Fibroblast of villous mesenchyme (primary cell): ENCODE data around the gene TGFBR3. TPM values are rescaled to one million over a fixed set of nuclear protein-coding genes. Genes with fewer than 3 reads are reported as not detected.
A peak's percentile ranks its signal among the peaks of the same experiment; 100 is the strongest.
"Not testable (repeated sequence)": the region's sequence is repeated elsewhere in the genome, so short reads cannot be mapped to it uniquely, and the experiment has no call there.

Experiments
- DNase-seq: peaks from one replicate; pipeline ENCODE4 v3.0.0-alpha.2; 2010; ENCODE audit warnings: low read depth
- H3K4me3 ChIP-seq: 2 replicates; pipeline ENCODE4 v1.5.1; 2011; ENCODE audit warnings: low read depth, mild to moderate bottlenecking, low read length
- CTCF ChIP-seq: IDR thresholded peaks from 2 replicates; pipeline ENCODE4 v1.5.1; 2012; ENCODE audit warnings: low read depth, mild to moderate bottlenecking, low read length; ENCODE audit not compliant: insufficient read depth
- total RNA-seq: library from RNA; depleted of rRNA; stranded (reverse); fragments of >200 nt; gene quantifications from 2 replicates; pipeline ENCODE4 v1.2.3, GENCODE V29; 2012

Gene TGFBR3
- total RNA-seq, 1 donor: 17.7 TPM

GRCh38 chr1:91843843-91844242, 42.1 kb downstream of the TGFBR3 start:
- TF ChIP-seq CTCF: no peak
- DNase-seq: no peak
- H3K4me3 ChIP-seq: no peak overlapping the region

DNA sequence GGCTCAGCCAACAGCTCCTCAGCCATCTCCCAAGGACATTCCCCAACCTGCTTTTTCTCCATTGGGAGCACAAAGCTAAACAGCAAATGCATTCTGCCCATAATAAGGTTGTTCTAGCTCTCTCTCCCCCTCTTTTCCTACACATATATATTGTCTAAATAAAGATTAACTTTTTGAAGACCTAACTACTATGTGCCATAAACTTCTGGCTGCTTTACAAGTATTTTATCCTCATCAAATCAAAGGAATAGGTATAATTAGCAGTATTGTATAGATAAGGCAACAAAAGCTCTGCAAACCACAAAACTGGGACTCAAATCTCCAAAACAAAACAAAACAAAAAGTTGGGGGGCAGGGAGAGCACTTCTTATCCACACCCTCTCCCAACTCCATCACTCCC, 43.4 kb downstream of the TGFBR3 start:
- DNase-seq: no peak
- no peak overlapping the region for H3K4me3 ChIP-seq
- TF ChIP-seq CTCF: no peak

GRCh38 chr1:91842056-91842455, 43.9 kb downstream of the TGFBR3 start:
- TF ChIP-seq CTCF: no peak
- peak; percentile 87 for DNase-seq
- no peak overlapping the region for H3K4me3 ChIP-seq

DNA sequence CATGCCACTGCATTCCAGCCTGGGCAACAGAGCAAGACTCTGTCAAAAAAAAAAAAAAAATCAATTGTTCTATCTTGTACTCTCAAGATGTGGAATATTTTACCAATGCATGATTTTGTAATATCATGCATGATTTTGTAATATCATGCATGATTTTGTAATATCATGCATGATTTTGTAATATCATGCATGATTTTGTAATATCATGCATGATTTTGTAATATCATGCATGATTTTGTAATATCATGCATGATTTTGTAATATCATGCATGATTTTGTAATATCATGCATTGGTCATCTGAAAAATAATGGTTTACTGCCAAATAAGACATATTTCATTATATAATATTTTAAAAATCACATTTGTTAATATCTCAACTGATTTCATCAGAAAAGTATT, 45.7 kb downstream of the TGFBR3 start:
- not testable (repeated sequence) for DNase-seq, H3K4me3 ChIP-seq

DNA sequence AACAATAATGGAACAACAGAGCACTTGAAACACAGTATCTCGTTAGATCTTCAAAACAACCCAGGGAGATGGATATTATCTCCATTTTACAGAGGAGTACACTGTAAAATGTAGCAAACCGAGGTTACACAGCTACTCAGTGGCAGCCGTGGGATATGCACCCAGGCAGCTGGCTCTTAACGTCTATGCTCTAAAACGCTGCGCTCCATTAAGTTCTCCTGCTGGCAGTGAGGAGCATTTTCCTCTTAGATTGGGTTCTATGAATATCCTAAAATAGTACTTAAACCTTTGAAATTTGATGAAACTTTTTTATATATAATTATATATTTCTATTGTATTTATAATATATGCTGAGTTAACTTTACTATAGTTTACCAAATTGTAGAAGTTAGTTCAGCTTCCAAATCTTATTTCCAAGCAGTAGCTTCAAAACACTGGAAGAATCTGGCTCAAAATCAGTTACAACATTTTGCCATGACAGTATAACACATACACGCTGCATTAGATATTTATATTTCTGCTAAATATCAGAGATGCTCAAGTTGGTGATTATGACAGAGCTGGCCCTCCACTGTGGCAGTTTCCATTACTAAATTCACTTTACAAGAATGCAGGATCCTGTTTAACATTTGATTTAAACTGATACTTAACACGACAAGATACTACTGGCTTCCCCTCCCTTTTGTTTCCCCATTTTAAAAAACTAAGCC, 49.5 kb downstream of the TGFBR3 start:
- no peak for DNase-seq
- H3K4me3 ChIP-seq: no peak overlapping the region
- no peak for TF ChIP-seq CTCF

DNA sequence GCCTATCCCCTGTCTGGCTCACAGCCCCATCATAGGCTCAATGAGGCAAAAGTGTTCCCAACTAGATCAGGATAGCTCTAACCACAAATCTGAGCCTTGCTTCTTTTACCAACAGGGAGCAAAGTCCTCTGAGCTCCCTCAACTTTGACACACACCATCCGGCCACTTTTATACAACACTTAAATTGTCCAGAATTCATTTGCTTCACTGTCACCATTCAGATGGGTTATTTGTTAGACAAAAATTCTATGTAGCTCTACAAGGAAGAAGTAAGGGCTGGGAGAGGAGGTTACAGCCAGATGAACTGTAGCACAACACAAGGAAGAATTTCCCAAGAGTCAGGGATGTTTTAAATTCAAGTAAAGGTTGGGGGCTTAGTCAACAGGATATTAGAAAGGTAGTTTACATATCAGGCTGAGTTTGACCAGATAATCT, 50.8 kb downstream of the TGFBR3 start:
- H3K4me3 ChIP-seq: no peak overlapping the region
- no peak for TF ChIP-seq CTCF
- DNase-seq: no peak

DNA sequence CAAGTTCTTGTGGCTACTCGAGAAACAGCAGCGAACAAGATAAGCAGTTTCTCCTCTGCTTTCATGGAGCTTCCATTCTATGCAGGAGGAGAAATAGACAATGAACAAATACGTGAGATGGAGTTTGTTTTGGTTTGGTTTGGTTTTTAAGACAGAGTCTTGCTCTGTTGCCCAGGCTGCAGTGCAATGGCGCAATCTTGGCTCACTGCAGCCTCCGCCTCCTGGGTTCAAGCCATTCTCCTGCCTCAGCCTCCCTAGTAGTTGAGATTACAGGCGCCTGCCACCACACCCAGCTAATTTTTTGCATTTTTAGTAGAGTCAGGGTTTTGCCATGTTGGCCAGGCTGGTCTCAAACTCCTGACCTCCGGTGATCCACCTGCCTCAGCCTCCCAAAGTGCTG, 51.4 kb downstream of the TGFBR3 start:
- H3K4me3 ChIP-seq: not testable (repeated sequence)

DNA sequence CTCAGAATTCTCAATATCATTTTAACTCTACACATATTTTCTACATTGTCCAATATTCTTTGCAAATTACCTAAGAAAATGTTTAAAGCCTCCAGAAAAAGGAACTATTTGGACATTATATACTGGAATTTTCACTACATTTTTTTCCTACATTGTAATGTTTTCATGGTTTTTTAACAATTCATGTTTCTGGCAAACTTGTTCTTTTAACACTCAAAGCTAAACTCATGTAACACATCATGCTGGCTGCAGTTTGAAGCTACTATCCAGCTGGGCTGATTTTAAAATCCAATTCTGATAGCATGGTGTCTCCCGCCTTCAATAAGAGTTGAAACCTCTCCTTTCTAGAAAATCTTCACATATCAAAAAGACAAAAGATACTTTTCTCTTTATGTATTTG, 52.0 kb downstream of the TGFBR3 start:
- DNase-seq: no peak
- H3K4me3 ChIP-seq: no peak overlapping the region
- TF ChIP-seq CTCF: no peak

More for the DNA sequence above, 51.4 kb downstream of the TGFBR3 start:
- DNase-seq: not testable (repeated sequence)
